Activated gamma-delta T cell treated with anti-CD3 and anti-CD28 coated beads, Interleukin-2, amount 50 U/mL, for 16 hours (primary cell): ENCODE results near the gene CFHR4.
"Not testable (repeated sequence)": the region's sequence is repeated elsewhere in the genome, so short reads cannot be mapped to it uniquely, and the experiment has no call there.

Source experiments
- DNase-seq: peaks from one replicate; pipeline ENCODE4 v3.0.0-alpha.2; 2020; ENCODE audit warnings: low read depth

The CFHR4 gene

DNA sequence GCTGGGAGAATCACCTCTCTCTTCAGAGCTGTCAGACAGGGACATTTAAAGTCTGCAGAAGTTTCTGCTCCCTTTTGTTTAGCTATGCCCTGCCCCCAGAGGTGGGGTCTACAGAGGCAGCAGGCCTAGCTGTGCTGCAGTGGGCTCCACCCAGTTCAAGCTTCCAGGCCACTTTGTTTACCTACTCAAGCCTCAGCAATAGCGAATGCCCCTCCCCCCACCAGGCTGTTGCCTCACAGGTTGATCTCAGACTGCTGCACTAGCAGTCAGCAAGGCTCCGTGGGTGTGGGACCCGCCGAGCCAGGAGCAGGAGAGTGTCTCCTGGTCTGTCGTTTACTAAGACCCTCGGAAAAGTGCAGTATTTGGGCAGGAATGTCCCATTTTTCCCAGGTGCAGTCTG lies 53.6 kb downstream of the CFHR4 start:
- not testable (repeated sequence) for DNase-seq

DNA sequence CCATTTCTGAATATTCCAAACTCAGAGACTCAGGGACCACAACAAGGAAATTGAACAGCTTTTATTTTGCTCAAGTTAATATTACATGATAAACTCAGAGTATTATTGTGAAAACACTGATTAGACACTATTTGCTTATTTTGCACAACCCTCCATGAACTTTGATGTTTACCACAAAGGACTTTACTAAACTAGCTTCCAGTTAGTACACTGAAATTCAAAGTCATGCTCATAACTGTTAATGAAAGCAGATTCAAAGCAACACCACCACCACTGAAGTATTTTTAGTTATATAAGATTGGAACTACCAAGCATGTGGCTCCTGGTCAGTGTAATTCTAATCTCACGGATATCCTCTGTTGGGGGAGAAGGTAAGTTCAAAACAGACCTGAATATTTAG lies 55.7 kb downstream of the CFHR4 start, which contains the start of gene CFHR2:
CFHR2 (plus strand) TSS at position 171 of the 400 bp plus-strand sequence; CDS start at position 314, 143 bp downstream.
- DNase-seq, result not testable (repeated sequence)

DNA sequence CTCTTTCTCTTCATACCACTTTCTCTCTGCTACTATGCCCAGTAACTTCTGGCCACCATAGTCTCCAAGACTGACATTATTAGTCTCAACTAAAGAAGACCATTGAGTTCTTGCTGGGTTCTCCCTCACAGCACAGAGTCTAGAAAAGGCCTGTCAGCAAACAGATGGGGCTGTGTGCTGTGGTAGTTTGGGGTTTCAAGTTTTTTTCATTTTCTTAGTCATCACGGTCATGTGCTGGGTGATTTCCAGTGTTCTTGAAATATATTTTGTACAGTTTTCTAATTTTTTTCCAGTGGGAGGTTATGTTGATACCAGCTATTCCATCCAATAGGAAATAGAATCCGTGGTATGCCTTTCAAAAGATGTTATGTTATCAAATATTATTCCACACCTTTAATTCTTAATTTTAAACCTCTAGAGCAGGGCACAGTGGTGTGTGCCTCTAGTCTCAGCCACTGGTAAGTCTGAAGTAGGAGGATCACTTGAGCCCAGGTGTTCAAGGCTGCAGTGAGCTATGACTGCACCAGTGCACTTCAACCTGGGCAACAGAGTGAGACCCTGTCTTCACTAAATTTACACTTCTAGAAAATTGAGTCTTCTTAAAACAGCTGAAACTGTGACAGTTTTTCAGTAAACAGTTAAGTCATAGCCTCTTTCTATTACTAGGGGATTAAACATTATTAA lies 64.0 kb downstream of the CFHR4 start:
- no peak for DNase-seq

DNA sequence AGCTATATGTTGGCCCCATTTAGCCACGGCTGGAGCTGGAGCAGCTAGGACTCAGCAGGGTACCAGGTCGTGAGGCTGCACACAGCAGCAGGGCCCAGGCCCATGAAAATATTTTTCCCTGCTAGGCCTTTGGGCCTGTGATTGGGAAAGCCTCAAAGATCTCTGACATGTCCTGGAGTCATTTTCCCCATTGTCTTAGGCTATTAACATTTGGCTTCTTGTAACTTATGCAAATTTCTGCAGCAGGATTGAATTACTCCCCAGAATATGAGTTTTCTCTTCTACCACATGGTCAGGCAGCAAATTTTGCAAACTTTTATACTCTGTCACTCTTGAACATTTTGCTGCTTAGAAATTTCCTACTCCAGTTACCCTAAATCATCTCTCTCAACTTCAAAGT lies 66.9 kb downstream of the CFHR4 start:
- no peak for DNase-seq

DNA sequence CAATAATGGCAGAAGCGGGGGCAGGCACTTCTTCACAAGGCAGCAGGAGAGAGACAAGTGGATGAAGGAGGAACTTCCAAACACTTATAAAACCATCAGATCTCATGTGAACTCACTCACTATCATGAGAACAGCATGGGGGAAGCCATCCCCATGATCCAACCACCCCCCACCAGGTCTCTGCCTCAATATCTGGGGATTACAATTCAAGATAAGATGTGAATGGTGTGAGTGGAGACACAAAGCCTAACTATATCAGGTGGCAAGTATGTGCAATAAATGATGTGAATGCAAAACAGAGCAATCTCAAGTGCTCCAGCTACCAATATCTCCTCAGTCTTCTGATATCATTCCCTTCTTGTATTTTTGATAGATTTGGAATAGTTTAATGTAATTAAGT lies 68.1 kb downstream of the CFHR4 start:
- DNase-seq, result no peak

DNA sequence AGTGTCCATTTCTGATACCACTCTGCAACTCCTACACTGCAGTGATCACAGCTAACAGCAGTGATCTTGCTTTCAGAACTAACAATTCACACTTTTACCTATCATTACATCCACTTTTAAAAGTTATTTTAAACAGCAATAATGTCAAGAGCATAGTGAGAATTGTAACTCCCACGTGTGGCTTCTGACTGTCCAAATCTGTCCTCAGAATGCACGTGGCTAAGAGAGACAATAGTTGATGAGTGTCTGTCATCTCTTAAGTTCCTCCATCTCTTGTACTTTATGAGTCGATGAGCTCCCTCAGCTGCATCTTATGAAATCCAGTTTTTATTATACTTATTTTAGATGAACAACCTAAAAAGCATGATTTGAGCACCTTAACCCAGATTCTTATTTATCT lies 73.0 kb downstream of the CFHR4 start:
- no peak for DNase-seq
